ENCODE data around the gene KPNA6. TPM values are rescaled to one million over a fixed set of nuclear protein-coding genes. Genes with fewer than 3 reads are reported as not detected.

KPNA6 gene
- total RNA-seq, 1 experiment from 2014 or later, result 26.0 TPM

GRCh38 chr1:32199043-32199716 lies 91.3 kb downstream of the KPNA6 start:
- Histone ChIP-seq H3K36me3 (ENCODE audit: insufficient read depth, low read length) (no peaks in the 10 kb centered on the region), H3K27ac (ENCODE audit: low read length) (peak overlapping the region; percentile 70), H3K4me2 (ENCODE audit: low read depth, low read length, poor library complexity, severe bottlenecking) (peak overlapping the region; percentile 87), H3K9me2 (replicated peaks; ENCODE audit: insufficient read depth, low read length) (no peaks in the 10 kb centered on the region), H3K4me1 (ENCODE audit: low read length) (peaks cover 43% of the 10 kb centered on the region), H4K20me1 (ENCODE audit: insufficient read depth, low read depth, low read length) (no peaks in the 10 kb centered on the region), H3K9ac (ENCODE audit: low read length) (peak overlapping the region; percentile 81), H3K79me2 (ENCODE audit: low read length) (peaks cover 10% of the 10 kb centered on the region; the same call in 1 of the 2 replicates), H3K9me3 (ENCODE audit: low read length) (no peaks in the 10 kb centered on the region), H2AFZ (ENCODE audit: low read length) (no peak overlapping the region), H3K4me3 (ENCODE audit: low read length) (peak overlapping the region; percentile 76; the same call in 1 of the 2 replicates), H3K27me3 (ENCODE audit: low read length) (no peaks in the 10 kb centered on the region)
- DNase-seq, result no peak

- Histone ChIP-seq H3K79me2 (ENCODE audit: low read length) (peaks cover 10% of the 10 kb centered on the region; the same call in 1 of the 2 replicates), H3K4me2 (ENCODE audit: low read depth, low read length, poor library complexity, severe bottlenecking) (peak overlapping the region; percentile 87), H3K27me3 (ENCODE audit: low read length) (no peaks in the 10 kb centered on the region), H3K9me2 (replicated peaks; ENCODE audit: insufficient read depth, low read length) (no peaks in the 10 kb centered on the region), H4K20me1 (ENCODE audit: insufficient read depth, low read depth, low read length) (no peaks in the 10 kb centered on the region), H3K9me3 (ENCODE audit: low read length) (no peaks in the 10 kb centered on the region), H3K4me1 (ENCODE audit: low read length) (peaks cover 43% of the 10 kb centered on the region), H3K4me3 (ENCODE audit: low read length) (peak overlapping the region; percentile 76; the same call in 1 of the 2 replicates), H3K27ac (ENCODE audit: low read length) (peak overlapping the region; percentile 70), H3K36me3 (ENCODE audit: insufficient read depth, low read length) (no peaks in the 10 kb centered on the region), H3K9ac (ENCODE audit: low read length) (peak overlapping the region; percentile 81), H2AFZ (ENCODE audit: low read length) (no peak overlapping the region)
- DNase-seq, result no peak
Measured at GRCh38 chr1:32199717-32200072, 91.8 kb downstream of the KPNA6 start.

GRCh38 chr1:32200226-32201010 lies 92.6 kb downstream of the KPNA6 start, which contains the start of gene CCDC28B:
Gene CCDC28B (plus strand): TSS chr1:32200595. CDS start chr1:32201936, 1,341 bp downstream.
- no peaks in the 10 kb centered on the region for H3K9me3 ChIP-seq (ENCODE audit: low read length)
- H3K4me1 ChIP-seq (ENCODE audit: low read length), result peaks cover 46% of the 10 kb centered on the region
- peak within 1 kb of the TSS; percentile 76 for H3K4me3 ChIP-seq (ENCODE audit: low read length)
- no peaks in the 10 kb centered on the region for H3K27me3 ChIP-seq (ENCODE audit: low read length)
- no peaks in the 10 kb centered on the region for H3K36me3 ChIP-seq (ENCODE audit: insufficient read depth, low read length)
- H2AFZ ChIP-seq (ENCODE audit: low read length), result peak within 1 kb of the TSS; percentile 85
- H3K9me2 ChIP-seq (replicated peaks; ENCODE audit: insufficient read depth, low read length), result no peaks in the 10 kb centered on the region
- H3K9ac ChIP-seq (ENCODE audit: low read length), result peak within 1 kb of the TSS; percentile 81
- H3K79me2 ChIP-seq (ENCODE audit: low read length), result peaks cover 10% of the 10 kb centered on the region; the same call in 1 of the 2 replicates
- H3K27ac ChIP-seq (ENCODE audit: low read length), result peak within 1 kb of the TSS; percentile 70
- H3K4me2 ChIP-seq (ENCODE audit: low read depth, low read length, poor library complexity, severe bottlenecking), result peak within 1 kb of the TSS; percentile 87
- DNase-seq, result peak; percentile 82
- no peaks in the 10 kb centered on the region for H4K20me1 ChIP-seq (ENCODE audit: insufficient read depth, low read depth, low read length)

DNA sequence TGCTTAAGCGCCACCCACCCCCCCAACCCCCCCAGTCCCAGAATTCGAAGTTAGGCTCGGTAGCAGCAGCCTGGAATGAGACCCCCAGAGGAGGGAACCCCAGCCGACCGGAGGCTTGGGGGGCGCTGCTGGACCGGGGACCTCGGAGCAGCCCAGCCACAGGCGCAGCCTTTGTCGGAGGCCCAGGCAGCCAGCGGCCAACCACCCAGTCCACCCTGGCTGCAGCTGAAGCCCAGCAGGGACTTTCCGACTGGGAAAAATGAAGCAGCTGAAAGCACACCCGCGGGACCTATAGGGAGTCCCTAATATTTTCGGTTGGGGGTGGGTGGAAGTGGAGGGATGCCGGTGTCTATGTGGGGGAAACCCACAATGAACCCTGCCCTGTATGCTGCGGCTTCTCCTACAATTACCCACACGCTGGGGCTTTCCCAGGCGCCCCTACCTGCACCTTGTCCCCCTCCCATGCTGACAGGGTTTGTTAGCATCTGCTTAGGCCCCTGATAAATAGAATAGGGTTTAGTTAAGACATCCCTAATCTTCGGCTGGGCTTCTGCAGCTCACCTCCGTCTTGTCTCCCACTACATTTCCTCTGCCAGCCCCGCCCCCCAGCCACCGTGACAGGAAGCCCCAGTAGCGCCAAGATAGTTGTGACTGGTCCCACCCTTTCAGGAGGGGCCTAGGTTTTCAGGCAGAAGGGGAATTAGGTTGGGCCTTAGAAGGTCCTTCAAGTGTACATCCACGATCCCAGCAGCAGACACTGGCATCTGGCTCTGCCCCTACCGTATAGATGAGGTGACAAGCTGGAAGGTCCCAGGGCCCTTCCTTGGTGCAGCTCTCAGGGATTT lies 93.4 kb downstream of the KPNA6 start:
- peak; percentile 88 for DNase-seq
- Histone ChIP-seq H3K9me3 (ENCODE audit: low read length) (no peaks in the 10 kb centered on the region), H3K9ac (ENCODE audit: low read length) (peak overlapping the region; percentile 81), H3K4me3 (ENCODE audit: low read length) (peak overlapping the region; percentile 76), H3K9me2 (replicated peaks; ENCODE audit: insufficient read depth, low read length) (no peaks in the 10 kb centered on the region), H3K4me1 (ENCODE audit: low read length) (peaks cover 51% of the 10 kb centered on the region), H4K20me1 (ENCODE audit: insufficient read depth, low read depth, low read length) (0 out of 2 replicates have a peak, but pooled peaks cover under 1% of the 10 kb centered on the region), H3K79me2 (ENCODE audit: low read length) (peaks cover 10% of the 10 kb centered on the region; the same call in 1 of the 2 replicates), H3K36me3 (ENCODE audit: insufficient read depth, low read length) (no peaks in the 10 kb centered on the region), H3K27me3 (ENCODE audit: low read length) (no peaks in the 10 kb centered on the region), H3K27ac (ENCODE audit: low read length) (peak overlapping the region; percentile 70), H2AFZ (ENCODE audit: low read length) (peak overlapping the region; percentile 48; the same call in 1 of the 2 replicates), H3K4me2 (ENCODE audit: low read depth, low read length, poor library complexity, severe bottlenecking) (peak overlapping the region; percentile 87)

DNA sequence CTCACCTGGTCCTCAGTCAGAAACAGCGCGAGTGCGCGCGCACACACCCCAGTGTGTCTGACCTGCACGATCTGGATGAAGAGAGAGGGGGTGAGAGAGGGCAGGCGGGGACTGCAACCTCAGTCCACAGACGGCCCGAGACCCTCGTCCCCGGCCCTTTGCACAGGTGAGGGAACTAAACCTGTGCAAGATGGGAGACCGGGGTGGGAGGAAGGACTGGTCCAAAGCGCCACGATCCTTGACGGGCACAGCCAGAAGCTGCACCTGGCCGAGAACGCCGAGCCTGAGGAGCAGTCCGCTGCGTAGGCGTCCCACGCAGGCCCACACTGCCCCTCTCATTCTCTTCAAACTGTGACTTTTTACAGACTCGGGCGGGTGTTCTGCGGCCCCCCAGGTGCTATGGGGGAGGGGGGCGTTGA lies 97.1 kb downstream of the KPNA6 start:
- peaks cover 64% of the 10 kb centered on the region for H3K4me1 ChIP-seq (ENCODE audit: low read length)

DNA sequence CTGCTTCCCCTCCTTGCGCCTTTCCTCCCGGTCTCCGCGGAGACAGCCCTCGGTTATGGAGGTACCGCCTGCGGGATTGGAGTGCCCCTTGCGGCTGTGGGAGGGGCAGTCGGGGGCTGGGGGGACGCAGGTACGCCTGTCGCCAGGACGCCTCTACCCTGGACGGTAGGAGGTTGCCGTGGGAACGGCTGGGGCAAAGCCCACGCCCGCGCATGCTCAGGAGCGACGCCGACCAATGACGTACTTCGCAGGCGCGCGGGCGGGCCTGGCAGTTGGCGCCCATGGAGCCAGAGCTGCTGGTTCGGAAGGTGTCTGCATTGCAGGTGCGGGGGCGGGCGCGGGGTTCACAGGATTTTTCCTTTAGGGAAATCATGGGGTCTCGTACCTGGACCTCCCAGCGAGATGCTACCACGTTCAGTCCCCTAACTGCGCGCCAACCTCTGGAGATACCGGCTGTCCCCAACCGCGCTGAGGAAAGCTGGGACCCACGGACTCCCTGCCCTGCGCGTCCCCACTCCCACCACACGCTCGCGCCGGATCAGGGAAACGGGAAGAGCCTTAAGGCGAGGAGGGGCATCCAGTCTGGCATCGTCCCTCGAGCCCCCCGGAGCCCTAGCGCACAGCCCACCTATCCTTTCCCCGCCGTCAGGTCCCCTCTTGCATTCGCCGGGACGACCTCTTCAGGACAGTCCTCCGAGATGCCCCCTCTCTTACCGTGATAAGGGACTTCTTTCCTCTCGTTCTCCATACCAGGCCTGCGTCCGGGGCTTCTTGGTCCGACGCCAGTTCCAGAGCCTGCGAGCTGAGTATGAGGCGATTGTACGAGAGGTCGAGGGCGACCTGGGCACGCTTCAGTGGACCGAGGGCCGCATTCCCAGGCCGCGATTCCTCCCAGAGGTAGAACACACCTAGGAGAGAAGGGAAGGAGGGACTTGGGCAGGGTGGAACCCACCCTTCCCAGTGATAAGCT lies 97.8 kb downstream of the KPNA6 start, which contains the start of gene IQCC:
IQCC (plus strand) TSS at position 271 of the 970 bp plus-strand sequence; CDS start at position 282, 11 bp downstream.
- Histone ChIP-seq H3K27me3 (ENCODE audit: low read length) (no peaks in the 10 kb centered on the region), H3K36me3 (ENCODE audit: insufficient read depth, low read length) (no peaks in the 10 kb centered on the region), H3K4me2 (ENCODE audit: low read depth, low read length, poor library complexity, severe bottlenecking) (peak within 1 kb of the TSS; percentile 95), H3K9me3 (ENCODE audit: low read length) (no peaks in the 10 kb centered on the region), H3K9me2 (replicated peaks; ENCODE audit: insufficient read depth, low read length) (no peaks in the 10 kb centered on the region), H2AFZ (ENCODE audit: low read length) (peak within 1 kb of the TSS; percentile 36; the same call in 1 of the 2 replicates), H3K79me2 (ENCODE audit: low read length) (peaks cover 10% of the 10 kb centered on the region; the same call in 1 of the 2 replicates), H3K4me3 (ENCODE audit: low read length) (peak within 1 kb of the TSS; percentile 84), H3K27ac (ENCODE audit: low read length) (no peak within 1 kb of the TSS), H3K9ac (ENCODE audit: low read length) (peak within 1 kb of the TSS; percentile 85), H4K20me1 (ENCODE audit: insufficient read depth, low read depth, low read length) (peaks cover 12% of the 10 kb centered on the region; the same call in 1 of the 2 replicates), H3K4me1 (ENCODE audit: low read length) (peaks cover 56% of the 10 kb centered on the region)
- peak; percentile 95 for DNase-seq

More for the DNA sequence above, 97.1 kb downstream of the KPNA6 start:
- DNase-seq, result no peak
- H3K27ac ChIP-seq (ENCODE audit: low read length), result no peak overlapping the region
- H2AFZ ChIP-seq (ENCODE audit: low read length), result no peak overlapping the region
- H4K20me1 ChIP-seq (ENCODE audit: insufficient read depth, low read depth, low read length), result peaks cover 12% of the 10 kb centered on the region; the same call in 1 of the 2 replicates
- no peaks in the 10 kb centered on the region for H3K36me3 ChIP-seq (ENCODE audit: insufficient read depth, low read length)
- H3K9ac ChIP-seq (ENCODE audit: low read length), result peak overlapping the region; percentile 85; the same call in 1 of the 2 replicates
- H3K79me2 ChIP-seq (ENCODE audit: low read length), result peaks cover 10% of the 10 kb centered on the region; the same call in 1 of the 2 replicates
- H3K27me3 ChIP-seq (ENCODE audit: low read length), result no peaks in the 10 kb centered on the region
- no peaks in the 10 kb centered on the region for H3K9me2 ChIP-seq (replicated peaks; ENCODE audit: insufficient read depth, low read length)
- peak overlapping the region; percentile 84 for H3K4me3 ChIP-seq (ENCODE audit: low read length)
- no peaks in the 10 kb centered on the region for H3K9me3 ChIP-seq (ENCODE audit: low read length)
- H3K4me2 ChIP-seq (ENCODE audit: low read depth, low read length, poor library complexity, severe bottlenecking), result peak overlapping the region; percentile 95

- Histone ChIP-seq H3K27me3 (ENCODE audit: low read length) (no peaks in the 10 kb centered on the region), H3K9ac (ENCODE audit: low read length) (0 out of 2 replicates have a peak overlapping the region, but pooled peaks have one; percentile 34), H4K20me1 (ENCODE audit: insufficient read depth, low read depth, low read length) (peaks cover 12% of the 10 kb centered on the region; the same call in 1 of the 2 replicates), H2AFZ (ENCODE audit: low read length) (no peak overlapping the region), H3K36me3 (ENCODE audit: insufficient read depth, low read length) (no peaks in the 10 kb centered on the region), H3K4me2 (ENCODE audit: low read depth, low read length, poor library complexity, severe bottlenecking) (peak overlapping the region; percentile 33), H3K9me3 (ENCODE audit: low read length) (no peaks in the 10 kb centered on the region), H3K4me3 (ENCODE audit: low read length) (peak overlapping the region; percentile 21; the same call in 1 of the 2 replicates), H3K79me2 (ENCODE audit: low read length) (no peaks in the 10 kb centered on the region), H3K4me1 (ENCODE audit: low read length) (peaks cover 37% of the 10 kb centered on the region), H3K27ac (ENCODE audit: low read length) (peak overlapping the region; percentile 39; the same call in 1 of the 2 replicates), H3K9me2 (replicated peaks; ENCODE audit: insufficient read depth, low read length) (no peaks in the 10 kb centered on the region)
- peak; percentile 80 for DNase-seq
Measured at GRCh38 chr1:32208469-32208868, 100.6 kb downstream of the KPNA6 start.
